ENCODE results near the gene VASP. TPM values are rescaled to one million over a fixed set of nuclear protein-coding genes. Genes with fewer than 3 reads are reported as not detected.
A peak's percentile ranks its signal among the peaks of the same experiment; 100 is the strongest.

Gene VASP
- total and polyA plus RNA-seq, 7 donors = 13.5 to 76.3 (median 22.7) TPM

- intact Hi-C loops (cut with DNase I) = no loop called here
- Histone ChIP-seq H3K36me3 (ENCODE audit: insufficient read depth in 1 of 2, low read depth in 1 of 2) (no peaks in the 10 kb centered on the region), H3K4me1 (peaks cover 9% of the 10 kb centered on the region), H3K9me3 (no peaks in the 10 kb centered on the region), H3K27ac (no peak overlapping the region), H3K4me3 (no peak overlapping the region), H3K27me3 (ENCODE audit: insufficient read depth in 3 of 3, low read length in 2 of 3) (no peaks in the 10 kb centered on the region)
- no peak for DNase-seq
- ATAC-seq = no peak
- no peak for TF ChIP-seq CTCF (IDR thresholded peaks at IDR 0.05)
- 81 to 83% (median 82%) methylated on average over 6 of the region's 6 CpGs for WGBS, 3 donors
Measured at GRCh38 chr19:45475537-45476291, 31.6 kb upstream of the VASP start.

GRCh38 chr19:45476304-45476703 lies 31.0 kb upstream of the VASP start:
- Histone ChIP-seq H3K4me3 (no peak overlapping the region), H3K27me3 (ENCODE audit: insufficient read depth in 3 of 3, low read length in 2 of 3) (no peaks in the 10 kb centered on the region), H3K27ac (no peak overlapping the region), H3K9me3 (no peaks in the 10 kb centered on the region), H3K36me3 (ENCODE audit: insufficient read depth in 1 of 2, low read depth in 1 of 2) (no peaks in the 10 kb centered on the region), H3K4me1 (peaks cover 9% of the 10 kb centered on the region)
- ATAC-seq (no peak), DNase-seq (no peak)
- TF ChIP-seq CTCF (IDR thresholded peaks at IDR 0.05) = no peak
- 52 to 54% (median 52%) methylated on average over 5 of the region's 5 CpGs for WGBS, 3 donors
- intact Hi-C loops (cut with DNase I) = no loop called here

- DNase-seq = no peak
- TF ChIP-seq CTCF (IDR thresholded peaks at IDR 0.05) = no peak
Measured at GRCh38 chr19:45477186-45477585, 30.1 kb upstream of the VASP start.

GRCh38 chr19:45477713-45478453 lies 29.4 kb upstream of the VASP start:
- Histone ChIP-seq H3K4me3 (peak overlapping the region; percentile 66), H3K27me3 (ENCODE audit: insufficient read depth in 3 of 3, low read length in 2 of 3) (no peaks in the 10 kb centered on the region), H3K9me3 (no peaks in the 10 kb centered on the region), H3K4me1 (peaks cover 9% of the 10 kb centered on the region), H3K27ac (peak overlapping the region; percentile 92), H3K36me3 (ENCODE audit: insufficient read depth in 1 of 2, low read depth in 1 of 2) (no peaks in the 10 kb centered on the region)
- 4 to 5% (median 5%) methylated on average over 12 of the region's 12 CpGs for WGBS, 3 donors
- intact Hi-C loops (cut with DNase I) = loop anchor here (1.0 to 2.0 kb wide), 2 partner anchors 39 kb away; no protein-coding TSS in a partner anchor
- DNase-seq (no peak), ATAC-seq (peak; percentile 30 to 53 (median 48))
- no peak for TF ChIP-seq CTCF (IDR thresholded peaks at IDR 0.05)

More at GRCh38 chr19:45477186-45477585, 30.1 kb upstream of the VASP start:
- 29 to 46% (median 38%) methylated on average over 5 of the region's 5 CpGs for WGBS, 3 donors
- peak overlapping the region; percentile 66 for H3K4me3 ChIP-seq
- H3K4me1 ChIP-seq = peaks cover 9% of the 10 kb centered on the region
- ATAC-seq = no peak
- H3K27ac ChIP-seq = no peak overlapping the region
- H3K9me3 ChIP-seq = no peaks in the 10 kb centered on the region
- H3K27me3 ChIP-seq (ENCODE audit: insufficient read depth in 3 of 3, low read length in 2 of 3) = no peaks in the 10 kb centered on the region
- H3K36me3 ChIP-seq (ENCODE audit: insufficient read depth in 1 of 2, low read depth in 1 of 2) = no peaks in the 10 kb centered on the region
- intact Hi-C loops (cut with DNase I) = no loop called here

Measured in psoas muscle (tissue), 8 donors.